ENCODE data around the gene MBIP.

The MBIP gene

GRCh38 chr14:36313206-36313605 is 7.2 kb downstream of the MBIP start:
- ChIA-PET POLR2A (no interaction called here), CTCF (interaction anchor here (1.1 kb wide), 2 partner anchors 45 to 212 kb away, joined by 3 to 4 read pairs; no protein-coding TSS in a partner anchor)
- TF ChIP-seq TARDBP (IDR thresholded peaks at IDR 0.05) (no peak), PKNOX1 (IDR thresholded peaks at IDR 0.05) (no peak), FOXM1 (IDR thresholded peaks at IDR 0.05; ENCODE audit: borderline replicate concordance) (no peak)
- DNase-seq (ENCODE audit: extremely low spot score) = no peak

- no peak for DNase-seq (ENCODE audit: extremely low spot score)
- POLR2A ChIA-PET = interaction anchor here (1.2 kb wide), 1 partner anchor 13 kb away, joined by 3 read pairs; no protein-coding TSS in a partner anchor
- CTCF ChIA-PET = no interaction called here
- TF ChIP-seq ARNT (IDR thresholded peaks at IDR 0.05) (no peak), ELF4 (IDR thresholded peaks at IDR 0.05) (no peak), SP1 (IDR thresholded peaks at IDR 0.05) (no peak), SUZ12 (IDR thresholded peaks at IDR 0.05) (no peak)
Observed at GRCh38 chr14:36306836-36307235, 13.6 kb downstream of the MBIP start.

GRCh38 chr14:36304895-36305294 is 15.5 kb downstream of the MBIP start:
- DNase-seq (ENCODE audit: extremely low spot score) = no peak
- ChIA-PET CTCF (interaction anchor here (0.7 kb wide), 1 partner anchor 213 kb away, joined by 3 read pairs; no protein-coding TSS in a partner anchor), POLR2A (interaction anchor here (1.5 kb wide), 1 partner anchor 15 kb away, joined by 4 read pairs; the partner anchor contains the start of gene MBIP)
- no peak for TF ChIP-seq SP1 (IDR thresholded peaks at IDR 0.05)
- no peak for TF ChIP-seq ELF4 (IDR thresholded peaks at IDR 0.05)
- TF ChIP-seq ZNF384 (IDR thresholded peaks at IDR 0.05) = no peak
- TF ChIP-seq LEF1 (IDR thresholded peaks at IDR 0.05; ENCODE audit: borderline replicate concordance) = no peak
- TF ChIP-seq PKNOX1 (IDR thresholded peaks at IDR 0.05) = no peak
- no peak for TF ChIP-seq FOXA1 (IDR thresholded peaks at IDR 0.05)
- no peak for TF ChIP-seq TARDBP (IDR thresholded peaks at IDR 0.05)
- no peak for TF ChIP-seq FOXK2 (IDR thresholded peaks at IDR 0.05)
- TF ChIP-seq L3MBTL2 (conservative IDR thresholded peaks at IDR 0.05) = no peak
- no peak for TF ChIP-seq FOXM1 (IDR thresholded peaks at IDR 0.05; ENCODE audit: borderline replicate concordance)

- CTCF ChIA-PET = no interaction called here
Observed at GRCh38 chr14:36303960-36304359, 16.5 kb downstream of the MBIP start.

GRCh38 chr14:36302823-36303222 is 17.6 kb downstream of the MBIP start:
- POLR2A ChIA-PET = no interaction called here
- DNase-seq (ENCODE audit: extremely low spot score) = no peak
- TF ChIP-seq SP1 (IDR thresholded peaks at IDR 0.05) = no peak
- TF ChIP-seq HDGF (IDR thresholded peaks at IDR 0.05; ENCODE audit: borderline replicate concordance) = no peak
- TF ChIP-seq PKNOX1 (IDR thresholded peaks at IDR 0.05) = no peak
- no peak for TF ChIP-seq LEF1 (IDR thresholded peaks at IDR 0.05; ENCODE audit: borderline replicate concordance)
- TF ChIP-seq ELF4 (IDR thresholded peaks at IDR 0.05) = no peak
- no peak for TF ChIP-seq CTBP1 (IDR thresholded peaks at IDR 0.05; ENCODE audit: borderline replicate concordance)
- no peak for TF ChIP-seq SUZ12 (IDR thresholded peaks at IDR 0.05)
- TF ChIP-seq NFRKB (IDR thresholded peaks at IDR 0.05) = no peak
- TF ChIP-seq ZNF384 (IDR thresholded peaks at IDR 0.05) = no peak
- TF ChIP-seq TARDBP (IDR thresholded peaks at IDR 0.05) = no peak
- no peak for TF ChIP-seq FOXM1 (IDR thresholded peaks at IDR 0.05; ENCODE audit: borderline replicate concordance)
- no peak for TF ChIP-seq FOXK2 (IDR thresholded peaks at IDR 0.05)
- TF ChIP-seq L3MBTL2 (conservative IDR thresholded peaks at IDR 0.05) = no peak
- no peak for TF ChIP-seq BHLHE40 (IDR thresholded peaks at IDR 0.05; ENCODE audit: borderline replicate concordance)
- no peak for TF ChIP-seq FOXA1 (IDR thresholded peaks at IDR 0.05)
- no peak for TF ChIP-seq ARNT (IDR thresholded peaks at IDR 0.05)
- CTCF ChIA-PET = no interaction called here

More at GRCh38 chr14:36303960-36304359, 16.5 kb downstream of the MBIP start:
- no peak for TF ChIP-seq FOXK2 (IDR thresholded peaks at IDR 0.05)
- TF ChIP-seq CTBP1 (IDR thresholded peaks at IDR 0.05; ENCODE audit: borderline replicate concordance) = no peak
- no peak for TF ChIP-seq FOXA1 (IDR thresholded peaks at IDR 0.05)
- no peak for TF ChIP-seq SUZ12 (IDR thresholded peaks at IDR 0.05)
- no peak for TF ChIP-seq PKNOX1 (IDR thresholded peaks at IDR 0.05)
- no peak for TF ChIP-seq HDGF (IDR thresholded peaks at IDR 0.05; ENCODE audit: borderline replicate concordance)
- no peak for TF ChIP-seq BHLHE40 (IDR thresholded peaks at IDR 0.05; ENCODE audit: borderline replicate concordance)
- TF ChIP-seq FOXM1 (IDR thresholded peaks at IDR 0.05; ENCODE audit: borderline replicate concordance) = no peak
- TF ChIP-seq NFRKB (IDR thresholded peaks at IDR 0.05) = no peak
- no peak for TF ChIP-seq LEF1 (IDR thresholded peaks at IDR 0.05; ENCODE audit: borderline replicate concordance)
- no peak for TF ChIP-seq L3MBTL2 (conservative IDR thresholded peaks at IDR 0.05)
- TF ChIP-seq ELF4 (IDR thresholded peaks at IDR 0.05) = no peak
- DNase-seq (ENCODE audit: extremely low spot score) = no peak
- POLR2A ChIA-PET = no interaction called here

DNA sequence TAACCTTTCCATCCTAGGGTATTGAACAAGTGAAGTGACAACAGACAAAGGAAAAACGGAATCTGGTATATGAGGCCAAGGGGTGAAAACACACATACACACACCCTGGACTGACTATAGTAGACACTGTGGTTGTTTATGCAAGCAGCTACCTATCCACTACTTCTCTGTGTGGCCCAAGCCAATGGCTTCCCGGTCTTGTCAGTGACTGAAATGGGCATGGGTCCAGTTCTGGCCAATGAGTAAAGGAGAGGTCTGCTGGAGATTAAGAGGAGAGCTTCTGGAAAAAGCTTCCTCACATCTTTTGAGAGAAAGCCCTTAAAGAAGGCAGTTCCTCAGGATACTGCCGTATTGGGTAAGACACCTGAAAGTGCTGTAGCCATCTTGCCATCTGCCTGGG is 19.3 kb downstream of the MBIP start:
- DNase-seq (ENCODE audit: extremely low spot score) = no peak
- ChIA-PET CTCF (no interaction called here), POLR2A (interaction anchor here (0.9 kb wide), 1 partner anchor 20 kb away, joined by 3 read pairs; the partner anchor contains the start of gene MBIP)
- TF ChIP-seq L3MBTL2 (conservative IDR thresholded peaks at IDR 0.05) (no peak), FOXA1 (IDR thresholded peaks at IDR 0.05) (no peak), ARNT (IDR thresholded peaks at IDR 0.05) (no peak), HDGF (IDR thresholded peaks at IDR 0.05; ENCODE audit: borderline replicate concordance) (no peak), LEF1 (IDR thresholded peaks at IDR 0.05; ENCODE audit: borderline replicate concordance) (no peak), SUZ12 (IDR thresholded peaks at IDR 0.05) (no peak), SP1 (IDR thresholded peaks at IDR 0.05) (no peak), TARDBP (IDR thresholded peaks at IDR 0.05) (no peak), ZNF384 (IDR thresholded peaks at IDR 0.05) (no peak)
